Fibroblast of pulmonary artery (primary cell): Measurements from ENCODE around the gene LSM8.
"Not testable (repeated sequence)": the region's sequence is repeated elsewhere in the genome, so short reads cannot be mapped to it uniquely, and the experiment has no call there.

Experiments used
- DNase-seq: peaks from one replicate; pipeline ENCODE4 v3.0.0-alpha.2; 2010; ENCODE audit warnings: low read depth
- H3K4me3 ChIP-seq: replicated peaks from 2 replicates; pipeline ENCODE4 v1.5.1; 2011; ENCODE audit warnings: low read depth, mild to moderate bottlenecking, control low read depth, low read length, moderate library complexity
- TF ChIP-seq, protein P1 (sequence below): IDR thresholded peaks from 2 replicates; pipeline ENCODE4 v1.5.1; 2011; ENCODE audit warnings: mild to moderate bottlenecking, control low read depth, low read length, inconsistent platforms; ENCODE audit errors: missing control alignments

Gene LSM8

DNA sequence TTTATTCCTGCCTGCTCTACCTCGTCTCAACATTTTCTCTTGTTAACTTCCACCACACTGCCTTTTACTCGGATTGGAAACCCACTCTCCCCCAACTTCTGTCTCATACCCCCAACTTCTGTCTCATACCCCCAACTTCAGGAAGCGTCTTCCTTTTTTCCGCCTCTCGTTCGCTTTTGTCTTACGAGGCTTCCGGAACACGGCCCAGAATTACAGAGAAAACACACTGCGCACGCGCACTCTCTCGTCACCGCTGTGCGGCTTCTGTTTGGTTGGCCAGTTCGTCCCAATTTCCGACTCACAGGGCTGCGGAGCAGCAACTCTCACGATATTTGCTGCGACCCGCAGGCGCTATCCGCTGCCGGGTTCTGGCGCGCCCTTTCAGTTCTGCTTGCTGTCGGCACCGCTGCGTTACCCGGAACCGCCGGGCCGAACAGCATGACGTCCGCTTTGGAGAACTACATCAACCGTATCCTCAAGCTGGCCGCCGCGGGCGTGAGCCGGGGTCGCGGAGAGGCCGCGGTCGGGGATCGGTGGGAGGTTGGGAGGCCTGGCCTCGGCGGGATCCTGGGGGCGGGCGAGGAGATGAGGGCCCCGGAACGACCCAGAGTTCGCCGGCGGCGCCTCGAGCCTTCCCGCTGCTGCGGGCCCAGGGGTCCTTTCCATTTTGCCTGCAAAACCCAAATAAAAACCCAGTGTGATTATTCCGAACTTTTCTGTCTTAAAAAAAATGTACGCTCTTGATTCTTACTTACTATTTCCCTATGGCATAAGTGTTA lies at the start of gene LSM8:
Gene LSM8, plus strand, starts transcription at position 379 of the 779 bp plus-strand sequence. Its CDS starts 60 bp downstream, at position 439.
- peak within 1 kb of the TSS; percentile 92 for H3K4me3 ChIP-seq
- peak; percentile 99 for DNase-seq
- TF ChIP-seq, protein P1, sequence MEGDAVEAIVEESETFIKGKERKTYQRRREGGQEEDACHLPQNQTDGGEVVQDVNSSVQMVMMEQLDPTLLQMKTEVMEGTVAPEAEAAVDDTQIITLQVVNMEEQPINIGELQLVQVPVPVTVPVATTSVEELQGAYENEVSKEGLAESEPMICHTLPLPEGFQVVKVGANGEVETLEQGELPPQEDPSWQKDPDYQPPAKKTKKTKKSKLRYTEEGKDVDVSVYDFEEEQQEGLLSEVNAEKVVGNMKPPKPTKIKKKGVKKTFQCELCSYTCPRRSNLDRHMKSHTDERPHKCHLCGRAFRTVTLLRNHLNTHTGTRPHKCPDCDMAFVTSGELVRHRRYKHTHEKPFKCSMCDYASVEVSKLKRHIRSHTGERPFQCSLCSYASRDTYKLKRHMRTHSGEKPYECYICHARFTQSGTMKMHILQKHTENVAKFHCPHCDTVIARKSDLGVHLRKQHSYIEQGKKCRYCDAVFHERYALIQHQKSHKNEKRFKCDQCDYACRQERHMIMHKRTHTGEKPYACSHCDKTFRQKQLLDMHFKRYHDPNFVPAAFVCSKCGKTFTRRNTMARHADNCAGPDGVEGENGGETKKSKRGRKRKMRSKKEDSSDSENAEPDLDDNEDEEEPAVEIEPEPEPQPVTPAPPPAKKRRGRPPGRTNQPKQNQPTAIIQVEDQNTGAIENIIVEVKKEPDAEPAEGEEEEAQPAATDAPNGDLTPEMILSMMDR = no peak

DNA sequence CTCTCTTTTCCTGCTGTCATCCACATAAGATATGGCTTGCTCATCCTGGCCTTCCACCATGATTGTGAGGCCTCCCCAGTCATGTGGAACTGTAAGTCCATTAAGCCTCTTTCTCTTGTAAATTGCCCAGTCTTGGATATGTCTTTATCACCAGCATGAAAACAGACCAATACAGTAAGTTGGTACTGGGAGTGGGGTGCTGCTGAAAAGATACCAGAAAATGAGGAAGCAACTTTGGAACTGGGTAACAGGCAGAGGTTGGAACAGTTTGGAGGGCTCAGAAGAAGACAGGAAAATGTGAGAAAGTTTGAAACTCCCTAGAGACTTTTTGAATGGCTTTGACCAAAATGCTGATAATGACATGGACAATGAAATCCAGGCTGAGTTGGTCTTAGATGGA lies 49.5 kb upstream of the LSM8 start:
- not testable (repeated sequence) for H3K4me3 ChIP-seq, DNase-seq

DNA sequence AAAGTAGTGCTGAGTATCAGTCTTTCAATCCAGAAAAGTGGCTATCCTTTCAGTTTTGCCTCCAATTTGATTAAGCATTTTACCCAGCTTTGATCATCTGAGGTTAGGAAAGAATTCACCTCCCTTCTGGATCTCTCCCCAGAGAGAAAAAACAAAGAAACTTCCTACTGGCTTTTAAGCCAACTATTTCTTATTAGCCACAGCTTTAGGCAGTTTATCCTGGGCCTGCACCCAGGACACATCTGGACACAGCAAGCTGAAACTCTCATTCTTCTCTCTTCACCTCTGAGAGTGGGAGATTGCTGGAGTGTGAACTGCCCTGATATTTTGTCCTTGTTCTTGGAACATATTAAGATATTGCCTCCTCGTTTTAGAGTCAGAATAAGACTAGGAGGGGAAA lies 43.5 kb upstream of the LSM8 start:
- TF ChIP-seq, protein P1 = no peak

DNA sequence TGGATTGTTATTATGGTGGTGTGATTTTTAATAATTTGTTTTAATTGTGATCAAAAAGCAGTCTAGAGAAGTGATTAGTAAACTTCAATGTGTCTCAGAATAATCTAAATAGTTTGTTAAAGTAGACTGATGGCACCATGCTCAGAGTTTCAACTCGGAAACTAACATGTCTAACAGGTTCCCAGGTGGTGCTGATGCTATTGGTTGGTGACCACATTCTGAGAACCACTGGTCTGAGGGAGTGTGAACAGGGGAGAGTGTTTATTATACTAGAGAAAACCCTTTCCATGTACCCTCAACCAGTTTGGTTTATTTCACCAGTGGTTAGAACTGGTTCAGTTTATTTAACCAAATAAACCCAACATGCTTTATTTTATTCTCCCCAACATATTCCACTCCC lies 42.0 kb upstream of the LSM8 start:
- no peak for DNase-seq
- H3K4me3 ChIP-seq = no peak overlapping the region
- TF ChIP-seq, protein P1 = no peak

More for the DNA sequence above, 43.5 kb upstream of the LSM8 start:
- DNase-seq = no peak
- H3K4me3 ChIP-seq = no peak overlapping the region

DNA sequence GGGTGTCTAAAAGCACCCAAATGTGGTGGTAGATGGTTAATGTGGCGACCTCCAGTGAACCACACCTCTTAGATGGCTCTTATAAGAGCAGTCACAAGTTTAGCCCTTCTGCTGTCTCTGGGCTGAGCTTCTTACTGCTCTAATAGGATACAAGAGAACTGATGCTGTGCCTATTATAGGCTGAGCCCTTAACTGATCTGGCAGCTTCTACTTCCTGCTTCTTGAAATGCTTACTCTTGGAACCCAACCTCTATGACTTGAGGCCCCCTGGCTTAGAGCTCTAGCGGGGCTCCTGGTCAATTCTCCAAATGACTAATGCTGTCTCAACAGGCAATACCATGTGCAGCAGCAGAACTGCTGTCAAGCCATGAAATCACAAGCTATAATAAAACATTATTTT lies 35.0 kb upstream of the LSM8 start:
- TF ChIP-seq, protein P1 = no peak
- DNase-seq = peak; percentile 8
- H3K4me3 ChIP-seq = no peak overlapping the region

DNA sequence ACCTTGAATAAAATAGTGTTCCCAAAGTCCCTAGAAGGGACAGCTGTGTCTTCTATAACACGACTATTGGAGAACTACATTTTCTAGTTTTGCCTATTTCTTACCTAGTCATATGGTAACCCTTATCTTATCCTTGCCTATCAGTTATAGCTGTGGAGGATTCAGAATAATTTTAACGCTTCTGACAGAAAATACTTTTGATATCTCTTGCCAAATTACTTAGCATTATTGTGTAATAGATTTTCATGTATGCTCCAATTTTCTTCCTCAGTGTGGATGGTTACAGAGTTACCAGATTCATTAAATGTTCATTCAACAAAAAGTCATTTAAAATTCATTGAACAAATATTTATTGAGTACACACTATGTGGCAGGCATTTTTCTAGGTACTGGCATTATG lies 34.6 kb upstream of the LSM8 start:
- DNase-seq = no peak
- TF ChIP-seq, protein P1 = no peak

DNA sequence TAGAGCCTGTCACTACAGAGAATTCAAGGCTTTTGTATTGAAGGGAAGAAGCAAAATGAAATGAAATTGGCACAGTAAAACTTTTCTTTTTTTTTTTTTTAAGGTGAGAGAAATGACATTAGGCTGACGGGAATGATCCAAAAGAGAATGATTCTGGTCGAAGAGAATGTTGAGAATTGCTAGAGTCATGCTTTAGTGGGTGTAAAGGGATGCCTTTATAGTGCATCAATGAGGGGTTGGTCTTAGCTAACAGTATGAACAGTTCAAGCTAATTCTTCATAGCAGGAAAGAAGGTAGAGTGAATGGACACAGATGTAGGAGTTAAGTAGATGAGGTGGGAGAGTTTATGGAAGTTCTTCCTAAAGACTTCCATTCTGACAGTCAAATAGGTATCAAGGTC lies 32.3 kb upstream of the LSM8 start:
- no peak overlapping the region for H3K4me3 ChIP-seq
- no peak for DNase-seq
- TF ChIP-seq, protein P1 = no peak

More for the DNA sequence above, 34.6 kb upstream of the LSM8 start:
- no peak overlapping the region for H3K4me3 ChIP-seq
